Mesothelial cell of epicardium (in vitro differentiated cells): ENCODE measurements around the gene RACK1. TPM values are rescaled to one million over a fixed set of nuclear protein-coding genes. Genes with fewer than 3 reads are reported as not detected.
A peak's percentile ranks its signal among the peaks of the same experiment; 100 is the strongest.

Experiments
- DNase-seq, 2 experiments: peaks; one replicate each; pipeline ENCODE4 v3.0.0; 2021; ENCODE audit warnings: low spot score in 2 of 2; ENCODE audit not compliant: unreplicated experiment in 2 of 2
- H3K27ac Mint-ChIP-seq: 2 replicates; pipeline ENCODE4 v1.8.0; 2021; ENCODE audit warnings: mixed read lengths
- H3K27me3 Mint-ChIP-seq: 2 replicates; pipeline ENCODE4 v1.8.0; 2021; ENCODE audit warnings: low read depth, mixed read lengths
- H3K36me3 Mint-ChIP-seq: 2 replicates; pipeline ENCODE4 v1.8.0; 2021; ENCODE audit warnings: mixed read lengths
- H3K4me1 Mint-ChIP-seq: 2 replicates; pipeline ENCODE4 v1.8.0; 2021; ENCODE audit warnings: mixed read lengths
- H3K4me3 Mint-ChIP-seq: 2 replicates; pipeline ENCODE4 v1.8.0; 2021; ENCODE audit warnings: mild to moderate bottlenecking, moderate library complexity, mixed read lengths
- H3K9me3 Mint-ChIP-seq: 2 replicates; pipeline ENCODE4 v1.8.0; 2021; ENCODE audit warnings: mixed read lengths
- total RNA-seq: library from RNA; stranded (reverse); gene quantifications from 3 replicates; pipeline ENCODE4 v1.2.1, GENCODE V29; 2021
- TF ChIP-seq, protein P1 (sequence below): fragments of 200-600 bp; sonication (generic); IDR thresholded peaks from one replicate; pipeline ENCODE4 v1.5.0; 2021; ENCODE audit warnings: antibody characterized with exemption; ENCODE audit not compliant: unreplicated experiment

The RACK1 gene
- total RNA-seq, 1 donor from 2014 or later: 2,008 TPM

DNA sequence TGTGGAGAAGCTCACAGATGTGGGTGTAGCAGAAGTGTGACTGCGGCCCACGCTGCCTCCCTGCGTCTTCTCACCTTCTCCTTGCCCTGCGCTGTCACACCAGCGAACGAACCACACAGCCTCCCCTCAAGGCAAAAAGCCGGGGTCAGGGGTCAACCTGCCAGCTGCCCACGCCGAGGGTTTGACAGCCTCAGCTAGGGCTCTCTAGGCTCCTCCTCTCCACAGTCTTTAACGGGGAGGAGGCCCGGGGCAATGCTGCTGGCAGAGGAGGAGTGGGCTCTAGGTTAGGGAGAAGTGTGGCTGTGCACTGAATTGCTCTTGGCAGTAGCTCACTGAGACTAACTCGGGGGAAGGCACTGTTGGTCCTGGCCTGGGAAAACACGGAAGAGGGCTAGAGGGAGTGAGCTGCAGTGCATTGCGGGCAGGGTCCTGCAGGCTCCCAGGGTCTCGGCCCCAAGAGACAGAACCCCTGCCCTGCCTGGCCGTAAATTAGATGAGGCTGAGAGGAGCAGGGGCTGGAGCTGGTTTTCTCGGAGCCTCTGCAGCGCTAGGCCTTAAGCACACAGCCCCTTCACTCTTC is 21.5 kb upstream of the RACK1 start:
- Mint-ChIP-seq H3K27me3 (no peaks in the 10 kb centered on the region), H3K4me1 (peaks cover 27% of the 10 kb centered on the region), H3K27ac (no peak overlapping the region), H3K36me3 (peaks cover 11% of the 10 kb centered on the region), H3K9me3 (no peaks in the 10 kb centered on the region), H3K4me3 (no peak overlapping the region)
- TF ChIP-seq, protein P1, sequence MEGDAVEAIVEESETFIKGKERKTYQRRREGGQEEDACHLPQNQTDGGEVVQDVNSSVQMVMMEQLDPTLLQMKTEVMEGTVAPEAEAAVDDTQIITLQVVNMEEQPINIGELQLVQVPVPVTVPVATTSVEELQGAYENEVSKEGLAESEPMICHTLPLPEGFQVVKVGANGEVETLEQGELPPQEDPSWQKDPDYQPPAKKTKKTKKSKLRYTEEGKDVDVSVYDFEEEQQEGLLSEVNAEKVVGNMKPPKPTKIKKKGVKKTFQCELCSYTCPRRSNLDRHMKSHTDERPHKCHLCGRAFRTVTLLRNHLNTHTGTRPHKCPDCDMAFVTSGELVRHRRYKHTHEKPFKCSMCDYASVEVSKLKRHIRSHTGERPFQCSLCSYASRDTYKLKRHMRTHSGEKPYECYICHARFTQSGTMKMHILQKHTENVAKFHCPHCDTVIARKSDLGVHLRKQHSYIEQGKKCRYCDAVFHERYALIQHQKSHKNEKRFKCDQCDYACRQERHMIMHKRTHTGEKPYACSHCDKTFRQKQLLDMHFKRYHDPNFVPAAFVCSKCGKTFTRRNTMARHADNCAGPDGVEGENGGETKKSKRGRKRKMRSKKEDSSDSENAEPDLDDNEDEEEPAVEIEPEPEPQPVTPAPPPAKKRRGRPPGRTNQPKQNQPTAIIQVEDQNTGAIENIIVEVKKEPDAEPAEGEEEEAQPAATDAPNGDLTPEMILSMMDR: no peak
- DNase-seq: no peak

DNA sequence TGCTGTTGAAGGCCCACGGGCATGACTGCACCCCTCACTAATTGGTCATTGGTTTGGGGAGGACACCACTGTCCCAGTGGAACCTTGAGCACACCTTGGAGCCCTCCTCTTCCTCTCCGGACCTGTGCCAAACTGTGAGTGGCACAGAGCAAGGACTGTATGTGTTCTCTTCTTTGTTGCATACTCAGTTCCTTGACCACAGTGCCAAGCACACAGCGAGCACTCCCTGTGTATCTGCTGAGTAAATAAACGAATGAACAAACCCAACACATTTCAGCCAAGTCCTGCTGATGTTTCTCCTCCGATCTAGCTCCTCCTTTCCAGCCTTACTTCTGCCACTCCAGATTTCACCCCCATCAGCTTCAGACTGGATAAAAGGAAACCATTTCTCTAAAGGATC is 19.9 kb upstream of the RACK1 start:
- TF ChIP-seq, protein P1: no peak
- H3K4me3 Mint-ChIP-seq: peak overlapping the region; percentile 100
- no peak overlapping the region for H3K27ac Mint-ChIP-seq
- no peak for DNase-seq
- peaks cover 11% of the 10 kb centered on the region for H3K36me3 Mint-ChIP-seq
- H3K9me3 Mint-ChIP-seq: no peaks in the 10 kb centered on the region
- H3K27me3 Mint-ChIP-seq: no peaks in the 10 kb centered on the region
- peaks cover 42% of the 10 kb centered on the region for H3K4me1 Mint-ChIP-seq

DNA sequence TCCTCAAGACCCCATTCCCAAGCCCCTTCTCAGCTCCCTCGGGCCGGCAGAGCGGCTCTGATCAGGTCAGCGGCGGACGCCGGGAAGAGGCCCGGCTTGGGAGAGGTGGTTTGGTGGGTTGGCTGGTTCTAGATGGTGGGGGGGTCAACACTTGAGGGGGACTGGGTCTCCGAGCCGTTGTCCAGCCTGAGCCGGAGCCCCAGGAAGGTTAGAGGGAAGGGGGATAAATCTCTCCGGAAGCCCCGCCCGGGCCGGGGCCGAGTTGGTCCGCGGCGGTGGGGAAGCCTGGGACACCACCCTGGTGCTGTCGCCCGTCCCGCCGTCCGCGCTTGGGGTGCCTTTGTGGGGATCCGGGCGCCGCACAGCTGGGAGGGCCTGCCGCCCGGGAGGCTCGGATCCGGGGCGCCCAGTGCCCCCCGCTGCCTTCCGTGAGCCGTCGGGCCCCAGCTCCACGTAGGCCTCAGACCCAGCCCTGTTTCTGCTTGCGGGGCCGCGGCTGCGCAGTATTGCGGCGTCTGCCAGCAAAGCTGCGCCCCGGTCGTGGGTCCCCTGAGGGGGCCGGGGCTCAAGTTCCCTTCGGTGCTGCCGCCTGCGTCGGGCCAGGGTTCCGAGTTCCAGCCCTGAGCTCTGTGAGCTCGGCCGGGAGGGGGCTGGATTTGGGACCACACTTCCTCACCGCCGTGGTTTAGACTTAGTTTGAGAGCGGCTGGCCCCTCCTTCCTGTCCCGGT is 17.8 kb upstream of the RACK1 start:
- Mint-ChIP-seq H3K4me1 (peaks cover 38% of the 10 kb centered on the region), H3K27ac (peak overlapping the region; percentile 97), H3K9me3 (no peaks in the 10 kb centered on the region), H3K36me3 (peaks cover 16% of the 10 kb centered on the region), H3K4me3 (peak overlapping the region; percentile 100), H3K27me3 (no peaks in the 10 kb centered on the region)
- peak; percentile 57 to 78 for DNase-seq
- TF ChIP-seq, protein P1: no peak

DNA sequence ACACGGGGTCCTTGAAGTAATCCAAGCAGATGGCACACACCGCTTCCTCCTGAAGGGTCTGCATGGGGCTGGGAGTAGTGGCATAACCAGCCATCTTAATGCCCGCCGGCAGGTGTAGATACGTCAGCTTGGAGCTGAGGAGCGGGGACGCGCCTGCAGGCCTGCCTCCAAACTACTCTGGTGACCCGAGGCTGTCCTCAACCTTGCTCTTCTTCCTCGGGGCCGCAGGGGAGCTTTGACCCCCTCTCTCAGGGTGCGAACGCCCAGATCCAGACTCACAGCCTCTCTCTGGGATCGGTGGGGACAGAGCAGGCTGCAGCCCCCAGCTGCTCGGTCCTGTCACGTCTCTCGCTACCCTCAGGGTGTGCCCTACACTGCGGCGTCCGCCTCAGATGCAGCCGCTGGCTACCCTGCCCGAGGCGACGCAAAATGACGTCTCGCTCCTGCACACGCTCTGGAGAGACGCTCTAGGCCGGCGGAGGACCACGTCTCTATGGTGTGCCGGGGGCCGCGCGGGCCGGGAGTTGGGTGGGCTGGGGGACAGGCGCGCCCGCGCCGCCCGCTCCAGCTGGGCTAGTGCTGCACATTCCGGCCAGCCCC is 17.1 kb upstream of the RACK1 start, which contains the start of gene TRIM52:
Gene TRIM52 (minus strand): TSS at position 424 of the 600 bp plus-strand sequence. CDS start 330 bp downstream, at position 94.
- peak; percentile 84 to 93 for DNase-seq
- TF ChIP-seq, protein P1: no peak
- H3K27ac Mint-ChIP-seq: peak within 1 kb of the TSS; percentile 97

DNA sequence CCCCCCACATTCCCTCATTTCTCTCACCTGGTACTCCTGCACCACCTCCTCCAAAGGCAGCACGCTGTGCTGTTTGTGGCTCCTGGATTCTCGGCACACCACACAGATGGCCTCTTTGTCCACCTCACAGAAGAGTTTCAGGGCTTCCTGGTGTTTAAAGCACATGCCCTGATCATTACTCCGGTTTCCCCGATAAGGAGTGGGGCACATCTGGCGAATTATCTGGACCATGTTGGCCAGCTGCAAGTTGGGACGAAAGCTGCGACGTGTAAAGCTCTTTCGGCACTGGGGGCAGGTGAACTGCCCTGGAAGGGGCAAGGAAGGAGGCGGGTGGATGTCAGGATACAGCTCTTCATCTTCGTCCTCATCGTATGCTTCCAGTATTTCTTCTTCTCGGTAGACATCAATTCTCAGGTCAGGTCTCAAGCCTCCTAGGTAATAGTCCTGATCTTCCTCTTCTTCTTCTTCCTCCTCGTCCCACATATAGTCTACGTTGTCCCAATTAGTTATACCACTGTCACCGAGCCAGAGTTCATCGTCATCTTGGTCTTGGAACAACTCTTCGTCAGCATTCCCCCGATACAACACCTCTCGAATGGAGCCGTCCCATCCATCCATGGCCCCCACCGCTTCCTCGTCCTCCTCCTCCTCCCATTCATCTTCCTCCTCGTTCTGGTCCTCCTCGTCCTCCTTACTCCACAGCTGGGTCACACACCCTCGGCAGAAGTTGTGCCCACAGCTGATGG is 16.4 kb upstream of the RACK1 start:
- Mint-ChIP-seq H3K4me3 (peak overlapping the region; percentile 100), H3K27ac (peak overlapping the region; percentile 97), H3K27me3 (no peaks in the 10 kb centered on the region), H3K4me1 (peaks cover 38% of the 10 kb centered on the region), H3K9me3 (no peaks in the 10 kb centered on the region), H3K36me3 (peaks cover 17% of the 10 kb centered on the region)
- TF ChIP-seq, protein P1: no peak
- DNase-seq: no peak

More for the DNA sequence above, 17.1 kb upstream of the RACK1 start, which contains the start of gene TRIM52:
- H3K9me3 Mint-ChIP-seq: no peaks in the 10 kb centered on the region
- peak within 1 kb of the TSS; percentile 100 for H3K4me3 Mint-ChIP-seq
- peaks cover 36% of the 10 kb centered on the region for H3K4me1 Mint-ChIP-seq
- H3K27me3 Mint-ChIP-seq: no peaks in the 10 kb centered on the region
- H3K36me3 Mint-ChIP-seq: peaks cover 16% of the 10 kb centered on the region
